ENCODE data around the gene ADAM12. TPM values are rescaled to one million over a fixed set of nuclear protein-coding genes. Genes with fewer than 3 reads are reported as not detected.

The ADAM12 gene
- total RNA-seq, 1 donor from 2014 or later, result 18.4 TPM

- no peak for DNase-seq
- Mint-ChIP-seq H3K4me3 (ENCODE audit: unreplicated experiment) (no peak overlapping the region), H3K36me3 (ENCODE audit: unreplicated experiment) (peaks cover 6% of the 10 kb centered on the region), H3K9me3 (ENCODE audit: unreplicated experiment) (peaks cover 3% of the 10 kb centered on the region), H3K4me1 (ENCODE audit: low read depth, unreplicated experiment) (peaks cover 8% of the 10 kb centered on the region), H3K27ac (ENCODE audit: unreplicated experiment) (no peak overlapping the region), H3K27me3 (ENCODE audit: unreplicated experiment) (peaks cover 1% of the 10 kb centered on the region)
- TF ChIP-seq CTCF (IDR thresholded peaks at IDR 0.05; ENCODE audit: partially characterized antibody, unreplicated experiment), result no peak
These were observed 241.5 kb downstream of the ADAM12 start for GRCh38 chr10:126146771-126147170.

GRCh38 chr10:126143117-126143516 lies 245.2 kb downstream of the ADAM12 start:
- H3K27me3 Mint-ChIP-seq (ENCODE audit: unreplicated experiment), result peaks cover 1% of the 10 kb centered on the region
- no peaks in the 10 kb centered on the region for H3K36me3 Mint-ChIP-seq (ENCODE audit: unreplicated experiment)
- H3K4me3 Mint-ChIP-seq (ENCODE audit: unreplicated experiment), result no peak overlapping the region
- H3K9me3 Mint-ChIP-seq (ENCODE audit: unreplicated experiment), result no peaks in the 10 kb centered on the region
- no peak overlapping the region for H3K27ac Mint-ChIP-seq (ENCODE audit: unreplicated experiment)
- TF ChIP-seq CTCF (IDR thresholded peaks at IDR 0.05; ENCODE audit: partially characterized antibody, unreplicated experiment), result no peak
- H3K4me1 Mint-ChIP-seq (ENCODE audit: low read depth, unreplicated experiment), result peaks cover 2% of the 10 kb centered on the region
- no peak for DNase-seq

- TF ChIP-seq CTCF (IDR thresholded peaks at IDR 0.05; ENCODE audit: partially characterized antibody, unreplicated experiment), result no peak
- Mint-ChIP-seq H3K36me3 (ENCODE audit: unreplicated experiment) (peaks cover 8% of the 10 kb centered on the region), H3K27me3 (ENCODE audit: unreplicated experiment) (peaks cover 1% of the 10 kb centered on the region), H3K9me3 (ENCODE audit: unreplicated experiment) (peaks cover 3% of the 10 kb centered on the region), H3K4me1 (ENCODE audit: low read depth, unreplicated experiment) (peaks cover 2% of the 10 kb centered on the region), H3K4me3 (ENCODE audit: unreplicated experiment) (no peak overlapping the region), H3K27ac (ENCODE audit: unreplicated experiment) (no peak overlapping the region)
- DNase-seq, result no peak
These were observed 247.5 kb downstream of the ADAM12 start for GRCh38 chr10:126140746-126141273.

- Mint-ChIP-seq H3K4me1 (ENCODE audit: low read depth, unreplicated experiment) (no peaks in the 10 kb centered on the region), H3K36me3 (ENCODE audit: unreplicated experiment) (peaks cover 14% of the 10 kb centered on the region), H3K4me3 (ENCODE audit: unreplicated experiment) (no peak overlapping the region), H3K9me3 (ENCODE audit: unreplicated experiment) (peaks cover 5% of the 10 kb centered on the region), H3K27me3 (ENCODE audit: unreplicated experiment) (no peaks in the 10 kb centered on the region), H3K27ac (ENCODE audit: unreplicated experiment) (no peak overlapping the region)
- TF ChIP-seq CTCF (IDR thresholded peaks at IDR 0.05; ENCODE audit: partially characterized antibody, unreplicated experiment), result no peak
- DNase-seq, result no peak
These were observed 250.6 kb downstream of the ADAM12 start for GRCh38 chr10:126137562-126138221.

- no peak for TF ChIP-seq CTCF (IDR thresholded peaks at IDR 0.05; ENCODE audit: partially characterized antibody, unreplicated experiment)
- Mint-ChIP-seq H3K9me3 (ENCODE audit: unreplicated experiment) (peaks cover 5% of the 10 kb centered on the region), H3K27me3 (ENCODE audit: unreplicated experiment) (peaks cover 2% of the 10 kb centered on the region), H3K27ac (ENCODE audit: unreplicated experiment) (no peak overlapping the region), H3K4me3 (ENCODE audit: unreplicated experiment) (no peak overlapping the region), H3K36me3 (ENCODE audit: unreplicated experiment) (peaks cover 14% of the 10 kb centered on the region), H3K4me1 (ENCODE audit: low read depth, unreplicated experiment) (peaks cover 7% of the 10 kb centered on the region)
- DNase-seq, result no peak
These were observed 252.2 kb downstream of the ADAM12 start for GRCh38 chr10:126135941-126136595.

Data from glutamatergic neuron (in vitro differentiated cells).